C1 segment of cervical spinal cord (tissue), 14 donors: ENCODE measurements around the gene SBF1.
A peak's percentile ranks its signal among the peaks of the same experiment; 100 is the strongest.

Experiments
- DNase-seq, 14 donors: peaks; one replicate each; lab custom pipeline; 2025; lab: John Stamatoyannopoulos, UW

Gene SBF1

GRCh38 chr22:50483977-50484853 lies 9.4 kb upstream of the SBF1 start:
- no peak for DNase-seq

GRCh38 chr22:50483556-50483955 lies 8.7 kb upstream of the SBF1 start:
- no peak for DNase-seq

- no peak for DNase-seq
Observed at GRCh38 chr22:50483106-50483505, 8.3 kb upstream of the SBF1 start.

GRCh38 chr22:50482107-50483074 lies 7.6 kb upstream of the SBF1 start:
- DNase-seq: no peak

- no peak for DNase-seq
Observed at GRCh38 chr22:50481440-50482106, 6.7 kb upstream of the SBF1 start, which contains the start of gene ADM2. TSS of gene ADM2 (plus strand) at chr22:50481543. CDS start at chr22:50481848, 305 bp downstream.

- DNase-seq: no peak
Observed at GRCh38 chr22:50481045-50481439, 6.2 kb upstream of the SBF1 start.

GRCh38 chr22:50479721-50480120 lies 4.9 kb upstream of the SBF1 start:
- DNase-seq: no peak

- no peak for DNase-seq
Observed at GRCh38 chr22:50477923-50478322, 3.1 kb upstream of the SBF1 start.

GRCh38 chr22:50476868-50477267 lies 2.0 kb upstream of the SBF1 start:
- DNase-seq: no peak

GRCh38 chr22:50475652-50476002 lies 792 bp upstream of the SBF1 start:
- no peak for DNase-seq

GRCh38 chr22:50473855-50474671 lies 772 bp downstream of the SBF1 start:
- DNase-seq: peak in 4 of 14 donors; percentile 12 to 49 (median 23)

GRCh38 chr22:50473088-50473487 lies 1.7 kb downstream of the SBF1 start:
- no peak for DNase-seq

GRCh38 chr22:50471962-50472361 lies 2.9 kb downstream of the SBF1 start:
- DNase-seq: peak in 1 of 14 donors; percentile 14

- DNase-seq: peak in 12 of 14 donors; percentile 26 to 71 (median 44)
Observed at GRCh38 chr22:50471197-50471847, 3.5 kb downstream of the SBF1 start.

GRCh38 chr22:50470491-50470890 lies 4.3 kb downstream of the SBF1 start:
- no peak for DNase-seq

- DNase-seq: peak in 1 of 14 donors; percentile 46
Observed at GRCh38 chr22:50469377-50470305, 5.2 kb downstream of the SBF1 start.

- no peak for DNase-seq
Observed at GRCh38 chr22:50468626-50469025, 6.2 kb downstream of the SBF1 start.

- DNase-seq: no peak
Observed at GRCh38 chr22:50467773-50468440, 6.9 kb downstream of the SBF1 start.

GRCh38 chr22:50467341-50467740 lies 7.5 kb downstream of the SBF1 start:
- DNase-seq: no peak
